Skeletal muscle cell (primary cell): ENCODE measurements around the gene NKX1-1.
"Not testable (repeated sequence)": the region's sequence is repeated elsewhere in the genome, so short reads cannot be mapped to it uniquely, and the experiment has no call there.

Source experiments
- DNase-seq: peaks from one replicate; pipeline ENCODE4 v3.0.0-alpha.2; 2010; ENCODE audit warnings: low read depth
- H3K4me3 ChIP-seq: 2 replicates; pipeline ENCODE4 v1.5.1; 2011; ENCODE audit warnings: low read depth, mild to moderate bottlenecking, control low read depth, low read length, moderate library complexity

The NKX1-1 gene

DNA sequence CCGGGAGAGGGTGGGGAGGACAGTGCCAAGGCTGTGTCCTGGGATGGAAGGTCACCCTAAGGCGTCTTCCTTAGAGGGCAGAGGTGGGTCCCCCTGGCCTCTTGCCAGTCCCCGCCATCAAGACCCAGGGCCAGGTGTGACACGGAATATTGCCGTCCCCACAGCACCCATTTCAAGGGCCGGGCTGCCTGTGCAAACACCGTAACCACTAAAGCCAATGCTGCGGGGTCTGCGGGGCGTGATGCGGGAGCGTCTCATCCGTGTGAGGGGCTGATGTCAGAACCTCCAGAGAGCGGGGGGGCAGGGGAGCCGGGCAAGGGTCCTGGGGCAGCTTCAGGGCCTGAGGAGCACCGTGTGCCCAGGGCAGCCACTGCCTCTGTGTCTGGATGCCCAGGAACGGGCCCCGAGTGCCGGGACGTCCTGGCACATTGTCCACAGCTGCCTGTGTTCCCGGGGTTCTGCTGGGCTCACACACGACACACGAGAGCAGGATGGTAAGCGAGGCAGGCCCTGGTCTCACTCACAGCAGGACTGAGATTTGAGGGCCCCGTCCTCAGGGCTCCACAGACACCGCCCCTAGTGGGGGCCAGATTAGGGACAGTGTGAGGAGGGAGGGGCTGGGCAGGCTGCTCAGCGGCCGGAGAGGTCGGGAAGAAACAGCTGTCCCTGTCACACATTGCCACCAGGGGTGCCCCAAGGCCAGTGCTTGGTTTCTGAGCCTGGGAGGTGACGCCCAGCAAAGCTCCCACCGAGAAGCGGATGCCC lies 29.2 kb downstream of the NKX1-1 start:
- no peak overlapping the region for H3K4me3 ChIP-seq
- no peak for DNase-seq

DNA sequence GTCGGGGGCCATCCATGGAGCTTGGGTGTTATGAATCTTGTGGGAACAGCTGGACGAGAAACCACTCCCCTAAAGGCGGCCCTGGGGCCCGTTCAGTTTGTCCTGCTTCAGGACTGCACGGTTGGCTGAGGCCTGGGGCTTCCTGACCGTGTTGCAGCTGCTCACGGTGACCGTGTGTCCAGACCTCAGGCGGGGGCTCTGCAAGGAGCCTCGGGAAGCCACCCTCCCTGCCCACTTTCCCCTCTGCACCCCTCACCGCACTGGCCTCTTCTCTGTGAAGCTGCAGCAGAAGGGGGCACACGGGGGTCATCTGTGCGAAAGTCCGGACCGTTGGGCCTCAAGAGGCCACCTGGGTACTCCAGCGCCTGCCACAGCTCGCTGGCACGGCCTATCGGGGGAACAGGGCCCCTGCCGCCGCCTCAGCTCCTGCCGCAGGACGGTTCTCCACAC lies 29.8 kb downstream of the NKX1-1 start:
- no peak for DNase-seq
- no peak overlapping the region for H3K4me3 ChIP-seq

DNA sequence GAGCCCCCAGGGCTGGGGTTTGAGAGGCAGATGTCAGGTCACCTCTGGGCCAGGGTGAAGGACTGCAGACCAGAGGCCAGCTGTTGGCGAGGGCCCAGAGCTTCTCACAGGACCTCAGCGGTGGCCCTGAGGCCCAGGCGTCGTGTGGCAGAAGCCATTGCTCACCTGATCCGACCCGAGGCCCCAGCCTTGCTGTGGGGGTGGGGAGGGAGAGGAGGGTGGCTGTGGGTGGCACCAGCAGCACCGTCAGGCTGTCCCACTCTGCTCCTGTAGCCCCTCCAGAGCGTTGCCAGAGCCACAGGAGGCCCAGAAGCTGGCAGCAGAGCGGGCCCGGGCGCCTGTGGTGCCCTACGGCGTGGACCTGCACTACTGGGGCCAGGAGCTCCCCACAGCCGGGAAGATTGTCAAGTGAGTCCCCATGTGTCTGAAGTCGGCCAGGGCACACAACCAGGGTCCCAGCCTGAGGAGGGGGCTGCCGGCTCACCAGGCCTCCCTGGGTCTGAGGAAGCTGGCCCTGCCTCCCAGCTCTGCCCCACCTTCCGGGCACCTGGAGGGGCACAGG lies 30.4 kb downstream of the NKX1-1 start:
- no peak for DNase-seq
- H3K4me3 ChIP-seq, result no peak overlapping the region

DNA sequence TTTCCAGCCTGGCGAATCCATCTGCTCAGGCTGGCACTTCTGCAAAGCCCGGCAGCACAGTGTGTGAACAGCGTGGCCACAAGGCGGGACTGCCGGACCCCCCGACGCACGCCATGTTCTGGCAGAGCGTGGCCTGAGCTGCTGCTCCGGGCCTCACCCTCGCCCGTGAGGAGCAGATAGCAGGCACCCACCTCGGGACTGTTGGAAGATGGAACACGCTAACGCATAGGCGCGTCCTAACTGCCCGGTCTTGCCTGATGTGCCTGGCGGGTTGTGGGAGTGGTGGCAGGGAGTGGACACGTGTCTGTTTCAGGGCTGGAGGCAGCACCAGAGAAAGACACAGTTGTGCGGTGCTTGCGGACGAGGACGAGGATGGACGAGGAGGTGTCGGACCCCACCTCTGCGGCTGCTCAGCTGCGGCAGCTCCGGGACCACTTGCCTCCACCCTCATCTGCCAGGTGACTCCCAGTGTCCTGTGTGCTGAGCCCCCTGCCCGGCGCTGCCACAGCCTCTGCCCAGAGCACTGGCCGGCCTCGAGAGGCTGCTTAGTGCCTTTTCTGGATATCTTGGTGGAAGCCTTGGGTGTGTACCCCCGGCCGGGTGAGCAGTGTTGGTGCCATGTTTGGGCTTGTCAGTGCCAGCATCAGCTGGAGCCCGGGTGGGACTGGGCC lies 31.1 kb downstream of the NKX1-1 start:
- no peak overlapping the region for H3K4me3 ChIP-seq
- no peak for DNase-seq

DNA sequence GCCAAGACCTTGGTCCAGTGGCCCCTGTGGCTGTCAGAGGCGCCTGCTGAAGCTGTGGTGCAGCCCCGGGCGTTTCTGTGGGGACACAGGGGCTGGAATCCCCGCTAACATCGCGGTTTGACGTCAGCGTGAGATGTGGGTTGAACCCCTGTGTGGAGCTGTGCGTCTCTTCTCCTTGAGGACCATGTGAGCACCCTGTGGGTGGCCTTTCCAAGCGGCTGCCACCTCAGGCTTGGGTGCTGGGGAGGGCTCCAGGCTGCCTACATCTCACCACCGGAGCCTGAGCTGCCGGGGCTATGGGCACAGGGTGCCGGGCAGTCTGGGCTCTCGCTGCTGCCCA lies 31.6 kb downstream of the NKX1-1 start:
- DNase-seq, result no peak
- H3K4me3 ChIP-seq, result no peak overlapping the region

DNA sequence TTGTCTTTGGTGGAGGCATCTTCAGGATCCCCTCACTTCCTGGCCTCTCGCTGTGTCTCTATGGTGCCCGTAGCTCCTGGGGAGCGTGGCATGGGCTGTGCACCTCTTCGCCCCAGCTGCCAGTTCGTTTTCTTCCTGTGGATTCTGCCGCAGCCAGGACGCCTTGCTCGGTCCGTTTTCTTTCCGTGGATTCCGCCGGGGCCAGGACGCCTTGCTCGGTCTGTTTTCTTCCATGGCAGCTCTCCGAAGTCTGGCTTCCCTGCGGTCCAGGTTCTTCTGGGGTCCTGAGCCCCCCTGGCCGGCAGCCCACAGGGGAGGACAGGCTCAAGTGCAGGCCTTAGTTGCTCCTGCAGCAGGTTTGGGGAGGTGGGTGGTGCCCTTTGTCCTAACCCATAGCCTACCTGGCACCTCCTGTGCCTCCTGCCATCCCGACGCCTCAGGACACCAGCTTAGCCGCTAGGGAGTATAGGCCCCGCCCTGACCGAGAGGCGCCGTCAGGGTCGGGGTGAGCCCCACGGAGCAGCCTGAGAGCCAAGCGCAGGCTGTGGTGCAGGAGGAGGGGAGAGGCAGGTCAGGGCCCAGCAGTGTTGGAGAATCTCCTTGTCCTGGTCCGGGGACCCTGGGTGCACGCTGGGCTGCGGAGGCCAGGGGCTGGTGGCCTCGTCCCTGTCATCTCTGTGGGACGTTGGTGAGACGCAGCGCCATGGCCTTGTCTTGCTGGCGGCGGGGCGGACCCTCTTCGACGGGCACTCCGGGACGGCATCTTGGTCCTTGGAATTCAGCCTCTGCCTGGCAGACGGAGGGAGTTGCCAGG lies 32.1 kb downstream of the NKX1-1 start:
- no peak for DNase-seq
- no peak overlapping the region for H3K4me3 ChIP-seq

DNA sequence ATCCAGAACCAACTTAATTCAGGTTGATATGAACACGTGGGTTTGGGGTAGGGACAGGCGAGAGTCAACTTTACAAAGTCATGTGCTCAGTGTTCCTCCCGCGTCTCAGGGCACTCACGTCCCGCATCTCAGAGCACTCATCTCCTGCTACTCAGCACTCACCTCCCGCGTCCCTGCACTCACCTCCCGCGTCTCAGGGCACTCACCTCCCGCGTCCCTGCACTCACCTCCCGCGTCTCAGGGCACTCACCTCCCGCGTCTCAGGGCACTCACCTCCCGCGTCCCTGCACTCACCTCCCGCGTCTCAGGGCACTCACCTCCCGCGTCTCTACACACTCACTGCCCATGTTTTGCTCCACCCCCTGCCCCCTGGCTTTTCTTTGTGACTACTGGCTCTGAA lies 33.7 kb downstream of the NKX1-1 start:
- DNase-seq, H3K4me3 ChIP-seq: not testable (repeated sequence)

DNA sequence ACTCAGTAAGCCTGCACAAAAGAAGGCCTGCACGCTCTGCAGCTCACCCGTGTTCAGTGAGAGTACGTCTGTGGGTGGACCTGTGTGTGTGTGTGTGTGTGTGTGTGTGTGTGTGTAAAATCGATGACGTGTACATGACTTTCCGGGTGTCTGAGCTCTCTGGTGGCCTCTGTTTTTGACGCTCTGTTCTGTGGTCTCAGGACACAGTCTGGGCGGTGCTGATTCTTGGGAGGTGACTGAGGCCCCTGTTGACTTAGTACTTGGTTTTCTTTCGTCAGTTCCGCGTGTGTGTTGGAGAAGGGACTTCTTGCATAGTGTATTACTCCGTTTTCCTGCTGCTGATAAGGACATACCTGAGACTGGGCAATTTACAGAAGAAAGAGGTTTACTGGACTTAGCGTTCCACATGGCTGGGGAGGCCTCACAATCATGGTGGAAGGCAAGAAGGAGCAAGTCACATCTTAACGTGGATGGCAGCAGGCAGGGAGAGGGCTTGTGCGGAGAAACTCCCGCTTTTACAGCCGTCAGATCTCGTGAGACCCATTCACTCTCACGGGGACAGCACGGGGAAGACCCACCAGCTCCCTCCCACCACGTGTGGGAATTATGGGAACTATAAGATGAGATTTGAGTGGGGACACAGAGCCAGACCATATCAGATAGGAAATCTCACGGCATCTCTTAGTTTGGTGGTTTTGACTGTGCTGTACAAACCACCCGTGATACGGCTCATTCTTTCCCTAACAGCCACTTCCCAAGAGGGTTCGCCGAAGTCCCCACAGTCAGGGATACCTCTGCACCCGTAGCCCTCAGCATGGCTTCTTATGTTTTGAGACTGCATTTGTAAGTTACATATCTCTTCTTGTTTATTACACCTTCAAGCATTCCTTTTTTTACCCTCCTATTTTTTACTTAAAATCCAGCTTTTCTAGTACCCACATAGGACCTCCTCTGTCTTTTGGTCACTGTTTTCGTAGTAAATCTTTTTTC lies 34.8 kb downstream of the NKX1-1 start:
- DNase-seq, result no peak

DNA sequence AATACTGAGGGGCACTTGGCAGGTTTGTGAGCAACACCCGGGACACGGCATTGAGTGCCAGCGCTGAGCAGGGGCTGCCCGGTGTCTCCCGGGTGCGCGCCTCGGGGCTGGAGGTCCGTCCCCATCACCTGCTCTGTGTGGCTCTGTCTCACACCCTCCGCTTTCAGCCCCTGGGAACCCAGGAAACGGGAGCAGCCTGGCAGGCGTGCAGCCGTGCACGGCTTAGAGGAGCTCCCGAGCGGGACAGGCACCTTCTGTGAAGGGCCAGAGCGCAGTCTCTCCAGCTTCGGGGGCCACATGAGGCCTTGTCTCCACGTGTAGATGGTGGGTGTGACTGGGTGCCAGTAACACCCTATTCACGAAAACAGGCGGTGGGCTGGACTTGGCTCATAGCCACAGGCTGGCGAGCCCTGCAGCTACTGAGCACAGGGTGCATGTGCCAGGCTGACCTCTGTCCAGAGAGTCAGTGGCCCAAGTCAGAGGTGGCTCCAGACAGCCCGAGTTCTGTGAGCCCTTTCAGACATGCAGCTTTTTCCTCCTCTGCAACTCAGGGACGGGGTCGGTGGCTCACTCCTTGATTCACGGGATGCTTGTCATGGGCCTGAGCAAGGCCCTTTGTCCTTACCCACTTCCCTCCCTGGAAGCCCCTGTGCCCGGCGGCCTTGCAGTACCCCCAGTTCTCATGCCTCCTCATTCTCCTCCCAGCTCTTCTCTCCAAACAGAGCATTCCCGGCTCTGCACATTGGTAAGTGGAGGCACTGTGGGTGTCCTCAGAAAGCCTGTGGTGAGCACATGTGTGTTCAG lies 35.7 kb downstream of the NKX1-1 start:
- DNase-seq, result no peak
- no peak overlapping the region for H3K4me3 ChIP-seq

More for the DNA sequence above, 34.8 kb downstream of the NKX1-1 start:
- no peak overlapping the region for H3K4me3 ChIP-seq

DNA sequence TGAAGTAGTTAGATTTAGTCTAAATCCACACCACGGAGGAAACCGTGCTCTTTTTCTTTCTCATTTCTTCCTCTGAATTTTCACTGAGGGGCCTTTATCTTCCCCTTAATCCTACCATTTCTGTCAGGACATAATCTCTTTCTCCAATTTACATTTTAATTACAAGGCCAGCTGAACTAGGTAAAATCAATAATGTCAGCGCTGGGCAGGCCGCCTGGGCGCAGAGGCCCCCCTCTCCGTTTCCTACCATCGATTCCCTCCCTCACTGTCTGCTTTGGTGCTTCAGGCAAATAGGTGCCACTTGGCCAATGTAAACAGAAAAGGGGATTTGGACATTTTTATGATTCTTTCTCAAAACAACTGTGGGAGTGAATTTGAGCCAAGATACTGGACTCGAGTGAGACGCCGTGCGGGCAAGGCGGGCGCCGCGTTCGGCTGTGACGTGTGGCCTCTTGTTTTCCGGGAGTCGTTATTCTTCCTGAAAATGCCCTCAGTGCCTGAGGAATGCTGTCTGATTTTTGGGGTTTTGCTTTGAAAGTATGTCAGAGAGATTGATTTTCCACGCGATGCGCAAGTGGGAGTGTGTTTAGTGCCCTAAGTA lies 36.7 kb downstream of the NKX1-1 start:
- no peak for DNase-seq

DNA sequence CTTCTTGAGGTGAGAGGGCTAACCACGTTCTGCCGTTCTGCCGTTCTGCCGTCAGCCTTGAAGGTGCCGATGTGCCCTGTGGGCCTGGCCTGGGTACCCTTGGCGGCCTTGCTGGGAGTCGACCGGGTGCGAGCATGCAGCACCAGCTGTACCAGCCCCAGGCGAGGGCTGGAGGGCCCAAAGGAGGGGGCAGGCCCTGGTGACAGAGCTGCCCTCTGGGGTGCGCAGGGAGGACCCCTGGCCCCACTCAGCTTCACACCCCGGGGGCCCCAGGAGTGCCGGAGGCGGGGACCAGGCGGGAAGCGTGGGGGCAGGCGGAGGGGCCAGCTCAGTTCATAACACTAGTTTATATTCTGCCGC lies 37.2 kb downstream of the NKX1-1 start:
- H3K4me3 ChIP-seq, result no peak overlapping the region
- DNase-seq, result no peak

More for the DNA sequence above, 36.7 kb downstream of the NKX1-1 start:
- H3K4me3 ChIP-seq, result no peak overlapping the region

DNA sequence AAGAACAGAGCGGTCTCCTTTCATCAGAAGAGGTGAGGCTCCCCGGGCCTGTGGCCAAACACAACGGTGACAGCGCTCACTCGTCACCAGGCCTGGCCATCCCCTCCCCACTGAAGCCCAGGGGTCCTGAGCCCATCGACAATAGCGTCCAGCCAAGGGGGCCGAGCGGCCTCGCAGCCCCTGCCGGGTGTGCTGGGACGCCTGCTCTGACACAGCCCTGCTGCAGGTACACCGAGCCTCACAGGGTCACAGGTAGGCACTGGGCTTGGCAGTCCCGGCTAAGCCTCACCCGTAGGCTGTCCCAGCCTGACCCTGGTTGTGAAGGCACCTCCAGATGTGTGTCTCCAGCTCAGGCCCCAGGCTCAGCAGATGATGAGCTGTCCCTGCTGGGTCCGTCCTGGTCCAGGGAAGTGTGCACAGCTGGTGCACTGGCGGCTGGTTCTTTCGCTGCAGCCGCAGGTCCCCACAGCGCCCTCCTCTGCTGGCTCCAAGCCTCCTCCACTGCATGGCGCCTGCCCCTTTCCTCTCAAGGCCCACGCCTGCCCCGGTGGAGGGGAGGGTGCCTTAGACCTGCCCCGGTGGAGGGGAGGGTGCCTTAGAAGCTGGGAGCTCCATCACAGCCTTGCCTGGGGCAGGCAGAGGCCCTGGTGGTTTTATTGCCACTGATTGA lies 37.7 kb downstream of the NKX1-1 start:
- no peak for DNase-seq
- H3K4me3 ChIP-seq, result no peak overlapping the region

DNA sequence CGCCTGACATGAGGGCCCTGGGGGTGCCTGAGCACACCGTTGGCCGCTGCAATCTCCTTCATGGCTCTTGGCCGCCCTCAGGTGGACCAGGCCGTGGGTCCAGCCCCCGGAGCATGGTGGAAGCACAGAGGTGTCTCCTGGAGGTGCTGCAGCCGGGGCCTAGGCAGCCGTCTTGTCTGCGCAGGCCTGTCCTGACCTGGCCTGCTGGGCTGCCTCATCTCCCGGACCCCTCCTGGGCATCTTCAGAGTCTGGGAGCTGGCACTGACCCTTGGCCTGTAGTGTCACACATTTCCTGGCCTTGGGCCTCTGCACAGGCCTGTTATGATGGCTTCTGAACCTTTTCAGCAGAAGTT lies 38.3 kb downstream of the NKX1-1 start:
- H3K4me3 ChIP-seq, result no peak overlapping the region
- no peak for DNase-seq

DNA sequence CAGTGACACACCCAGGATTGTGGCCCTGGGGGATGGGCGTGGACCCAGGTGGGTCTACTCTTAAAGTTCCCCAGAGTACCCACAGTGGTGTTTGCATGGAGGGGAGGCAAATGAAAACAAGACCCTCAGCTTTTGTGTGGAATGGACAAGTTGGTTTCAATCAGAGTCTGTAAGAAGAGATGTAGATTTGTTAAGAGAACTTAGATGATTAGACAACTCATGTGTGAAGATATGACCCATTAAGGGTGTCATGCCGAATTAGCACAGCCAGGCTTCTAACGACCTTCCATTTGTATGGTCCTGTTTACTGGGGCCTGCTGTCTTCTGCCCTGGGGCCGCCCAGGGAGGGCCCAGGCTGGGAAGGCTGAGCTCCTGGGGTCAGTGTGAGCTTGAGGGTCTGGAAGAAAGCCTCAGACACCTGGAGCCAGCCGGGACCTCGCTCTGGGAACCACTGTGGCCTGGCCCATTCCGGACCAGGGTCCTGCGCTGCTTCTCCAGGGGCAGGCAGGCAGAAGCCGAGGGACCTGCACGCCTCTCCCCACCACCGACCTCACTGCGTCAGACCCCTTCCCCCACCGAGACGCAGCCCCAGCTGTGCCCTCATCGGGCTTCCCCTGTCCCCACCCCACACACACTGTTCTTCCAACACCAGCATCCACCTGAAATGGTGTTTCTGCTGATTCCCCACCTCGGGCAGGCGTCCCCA lies 38.9 kb downstream of the NKX1-1 start:
- no peak overlapping the region for H3K4me3 ChIP-seq
- no peak for DNase-seq

DNA sequence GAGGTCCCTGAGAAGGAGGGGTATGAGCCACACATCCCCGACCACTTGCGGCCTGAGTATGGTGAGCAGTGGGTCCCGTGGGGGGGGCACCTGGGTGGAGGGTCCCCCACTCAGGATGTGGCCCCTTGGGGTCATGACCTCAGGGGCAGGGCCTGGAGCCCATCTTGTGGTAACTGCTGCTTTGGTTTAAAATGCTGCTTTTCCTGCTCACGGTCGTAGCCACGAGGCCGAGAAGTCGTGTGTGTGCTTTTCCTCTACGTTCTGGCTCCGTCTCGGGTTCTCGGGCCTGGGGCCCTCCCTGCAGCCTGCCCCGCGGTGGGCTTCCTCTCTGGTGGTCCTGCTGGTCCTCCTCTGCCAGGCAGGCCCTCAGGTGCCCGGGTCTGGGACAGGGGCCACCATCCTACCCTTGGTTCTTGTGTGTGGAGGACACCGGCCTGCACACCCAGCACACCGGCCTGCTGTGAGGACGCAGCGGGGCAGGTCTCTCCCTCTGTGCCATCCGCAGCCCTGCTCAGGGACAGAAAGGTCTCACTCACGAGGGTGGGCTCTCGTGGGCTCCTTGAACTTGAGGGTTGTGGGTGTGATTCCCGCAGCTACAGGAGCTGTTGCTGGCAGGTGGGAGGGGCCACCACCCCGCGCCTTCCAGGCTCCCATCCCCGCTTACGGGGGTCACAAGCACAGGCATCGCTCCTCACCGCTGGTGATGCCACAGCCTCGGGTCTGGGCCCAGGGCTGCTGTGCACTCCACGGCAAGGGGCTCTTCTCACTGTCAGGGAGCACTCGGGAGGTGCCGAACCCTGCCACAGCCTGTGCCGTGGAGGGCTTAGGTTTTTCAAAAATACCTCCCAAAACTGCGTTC lies 39.6 kb downstream of the NKX1-1 start:
- DNase-seq, result no peak
- no peak overlapping the region for H3K4me3 ChIP-seq
